B cell (primary cell): ENCODE data around the gene PFKP.

Source experiments
- EZH2 ChIP-seq: IDR thresholded peaks from 2 replicates; pipeline ENCODE4 v1.6.1; 2012; ENCODE audit warnings: borderline replicate concordance, low read depth, mild to moderate bottlenecking, moderate library complexity, low read length; ENCODE audit not compliant: insufficient read depth, poor library complexity, severe bottlenecking
- TF ChIP-seq, protein P1 (sequence below): fragments of 200-600 bp; IDR thresholded peaks from one replicate; pipeline ENCODE4 v1.8.0; 2022; ENCODE audit warnings: antibody characterized with exemption, mild to moderate bottlenecking

GRCh38 chr10:3150366-3150765 is 83.0 kb downstream of the PFKP start:
- TF ChIP-seq, protein P1, sequence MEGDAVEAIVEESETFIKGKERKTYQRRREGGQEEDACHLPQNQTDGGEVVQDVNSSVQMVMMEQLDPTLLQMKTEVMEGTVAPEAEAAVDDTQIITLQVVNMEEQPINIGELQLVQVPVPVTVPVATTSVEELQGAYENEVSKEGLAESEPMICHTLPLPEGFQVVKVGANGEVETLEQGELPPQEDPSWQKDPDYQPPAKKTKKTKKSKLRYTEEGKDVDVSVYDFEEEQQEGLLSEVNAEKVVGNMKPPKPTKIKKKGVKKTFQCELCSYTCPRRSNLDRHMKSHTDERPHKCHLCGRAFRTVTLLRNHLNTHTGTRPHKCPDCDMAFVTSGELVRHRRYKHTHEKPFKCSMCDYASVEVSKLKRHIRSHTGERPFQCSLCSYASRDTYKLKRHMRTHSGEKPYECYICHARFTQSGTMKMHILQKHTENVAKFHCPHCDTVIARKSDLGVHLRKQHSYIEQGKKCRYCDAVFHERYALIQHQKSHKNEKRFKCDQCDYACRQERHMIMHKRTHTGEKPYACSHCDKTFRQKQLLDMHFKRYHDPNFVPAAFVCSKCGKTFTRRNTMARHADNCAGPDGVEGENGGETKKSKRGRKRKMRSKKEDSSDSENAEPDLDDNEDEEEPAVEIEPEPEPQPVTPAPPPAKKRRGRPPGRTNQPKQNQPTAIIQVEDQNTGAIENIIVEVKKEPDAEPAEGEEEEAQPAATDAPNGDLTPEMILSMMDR: no peak
- TF ChIP-seq EZH2: no peak
